ENCODE data around the gene NR2F1-AS1.

GRCh38 chr5:93421468-93421867 lies 159.6 kb downstream of the NR2F1-AS1 start:
- TF ChIP-seq CTCF (IDR thresholded peaks at IDR 0.05): no peak
- no peak for TF ChIP-seq POLR2AphosphoS5 (IDR thresholded peaks at IDR 0.05)
- no peak for TF ChIP-seq POLR2A (IDR thresholded peaks at IDR 0.05)

All from prostate gland (tissue), 2 donors.